ENCODE results near the gene POLR1B. TPM values are rescaled to one million over a fixed set of nuclear protein-coding genes. Genes with fewer than 3 reads are reported as not detected.

POLR1B gene
- total and polyA plus RNA-seq, 2 of the 13 experiments (the other 11 are each of a cell fraction or from before 2014, with no cell fraction given): 18.3 to 46.0 TPM

DNA sequence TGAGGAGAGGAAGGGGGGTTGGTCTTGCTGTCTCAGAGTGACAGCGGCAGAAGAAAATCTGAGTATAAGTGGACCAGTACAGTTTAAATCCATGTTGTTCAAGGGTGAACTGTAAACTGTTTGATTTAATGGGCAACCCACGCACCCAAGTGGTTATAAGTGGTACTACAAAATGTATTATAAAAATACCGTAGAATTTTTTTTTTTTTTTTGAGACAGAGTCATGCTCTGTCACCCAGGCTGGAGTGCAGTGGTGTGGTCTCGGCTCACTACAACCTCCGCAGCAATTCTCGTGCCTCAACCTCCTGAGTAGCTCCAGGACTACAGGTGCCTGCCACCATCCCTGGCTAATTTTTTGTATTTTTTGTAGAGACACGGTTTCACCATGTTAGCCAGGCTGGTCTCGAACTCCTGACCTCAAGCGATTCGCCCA lies 40.1 kb downstream of the POLR1B start (continued):
- TF ChIP-seq SMC3 (IDR thresholded peaks at IDR 0.05; ENCODE audit: low read length): peak; percentile 35; the same call in 1 of the 2 replicates
- TF ChIP-seq ZNF12 (CRISPR knock-in tag; IDR thresholded peaks at IDR 0.05): no peak
- no peak for TF ChIP-seq SCMH1 (CRISPR knock-in tag; IDR thresholded peaks at IDR 0.05; ENCODE audit: borderline replicate concordance)
- TF ChIP-seq, protein P1, sequence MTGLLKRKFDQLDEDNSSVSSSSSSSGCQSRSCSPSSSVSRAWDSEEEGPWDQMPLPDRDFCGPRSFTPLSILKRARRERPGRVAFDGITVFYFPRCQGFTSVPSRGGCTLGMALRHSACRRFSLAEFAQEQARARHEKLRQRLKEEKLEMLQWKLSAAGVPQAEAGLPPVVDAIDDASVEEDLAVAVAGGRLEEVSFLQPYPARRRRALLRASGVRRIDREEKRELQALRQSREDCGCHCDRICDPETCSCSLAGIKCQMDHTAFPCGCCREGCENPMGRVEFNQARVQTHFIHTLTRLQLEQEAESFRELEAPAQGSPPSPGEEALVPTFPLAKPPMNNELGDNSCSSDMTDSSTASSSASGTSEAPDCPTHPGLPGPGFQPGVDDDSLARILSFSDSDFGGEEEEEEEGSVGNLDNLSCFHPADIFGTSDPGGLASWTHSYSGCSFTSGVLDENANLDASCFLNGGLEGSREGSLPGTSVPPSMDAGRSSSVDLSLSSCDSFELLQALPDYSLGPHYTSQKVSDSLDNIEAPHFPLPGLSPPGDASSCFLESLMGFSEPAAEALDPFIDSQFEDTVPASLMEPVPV (CRISPR knock-in tag; IDR thresholded peaks at IDR 0.05): no peak
- TF ChIP-seq, protein P2, sequence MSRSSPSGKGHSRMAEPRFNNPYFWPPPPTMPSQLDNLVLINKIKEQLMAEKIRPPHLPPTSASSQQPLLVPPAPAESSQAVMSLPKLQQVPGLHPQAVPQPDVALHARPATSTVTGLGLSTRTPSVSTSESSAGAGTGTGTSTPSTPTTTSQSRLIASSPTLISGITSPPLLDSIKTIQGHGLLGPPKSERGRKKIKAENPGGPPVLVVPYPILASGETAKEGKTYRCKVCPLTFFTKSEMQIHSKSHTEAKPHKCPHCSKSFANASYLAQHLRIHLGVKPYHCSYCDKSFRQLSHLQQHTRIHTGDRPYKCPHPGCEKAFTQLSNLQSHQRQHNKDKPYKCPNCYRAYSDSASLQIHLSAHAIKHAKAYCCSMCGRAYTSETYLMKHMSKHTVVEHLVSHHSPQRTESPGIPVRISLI (CRISPR knock-in tag; IDR thresholded peaks at IDR 0.05; ENCODE audit: borderline replicate concordance): peak; percentile 78; the same call in 1 of the 2 replicates
- TF ChIP-seq, protein P3, sequence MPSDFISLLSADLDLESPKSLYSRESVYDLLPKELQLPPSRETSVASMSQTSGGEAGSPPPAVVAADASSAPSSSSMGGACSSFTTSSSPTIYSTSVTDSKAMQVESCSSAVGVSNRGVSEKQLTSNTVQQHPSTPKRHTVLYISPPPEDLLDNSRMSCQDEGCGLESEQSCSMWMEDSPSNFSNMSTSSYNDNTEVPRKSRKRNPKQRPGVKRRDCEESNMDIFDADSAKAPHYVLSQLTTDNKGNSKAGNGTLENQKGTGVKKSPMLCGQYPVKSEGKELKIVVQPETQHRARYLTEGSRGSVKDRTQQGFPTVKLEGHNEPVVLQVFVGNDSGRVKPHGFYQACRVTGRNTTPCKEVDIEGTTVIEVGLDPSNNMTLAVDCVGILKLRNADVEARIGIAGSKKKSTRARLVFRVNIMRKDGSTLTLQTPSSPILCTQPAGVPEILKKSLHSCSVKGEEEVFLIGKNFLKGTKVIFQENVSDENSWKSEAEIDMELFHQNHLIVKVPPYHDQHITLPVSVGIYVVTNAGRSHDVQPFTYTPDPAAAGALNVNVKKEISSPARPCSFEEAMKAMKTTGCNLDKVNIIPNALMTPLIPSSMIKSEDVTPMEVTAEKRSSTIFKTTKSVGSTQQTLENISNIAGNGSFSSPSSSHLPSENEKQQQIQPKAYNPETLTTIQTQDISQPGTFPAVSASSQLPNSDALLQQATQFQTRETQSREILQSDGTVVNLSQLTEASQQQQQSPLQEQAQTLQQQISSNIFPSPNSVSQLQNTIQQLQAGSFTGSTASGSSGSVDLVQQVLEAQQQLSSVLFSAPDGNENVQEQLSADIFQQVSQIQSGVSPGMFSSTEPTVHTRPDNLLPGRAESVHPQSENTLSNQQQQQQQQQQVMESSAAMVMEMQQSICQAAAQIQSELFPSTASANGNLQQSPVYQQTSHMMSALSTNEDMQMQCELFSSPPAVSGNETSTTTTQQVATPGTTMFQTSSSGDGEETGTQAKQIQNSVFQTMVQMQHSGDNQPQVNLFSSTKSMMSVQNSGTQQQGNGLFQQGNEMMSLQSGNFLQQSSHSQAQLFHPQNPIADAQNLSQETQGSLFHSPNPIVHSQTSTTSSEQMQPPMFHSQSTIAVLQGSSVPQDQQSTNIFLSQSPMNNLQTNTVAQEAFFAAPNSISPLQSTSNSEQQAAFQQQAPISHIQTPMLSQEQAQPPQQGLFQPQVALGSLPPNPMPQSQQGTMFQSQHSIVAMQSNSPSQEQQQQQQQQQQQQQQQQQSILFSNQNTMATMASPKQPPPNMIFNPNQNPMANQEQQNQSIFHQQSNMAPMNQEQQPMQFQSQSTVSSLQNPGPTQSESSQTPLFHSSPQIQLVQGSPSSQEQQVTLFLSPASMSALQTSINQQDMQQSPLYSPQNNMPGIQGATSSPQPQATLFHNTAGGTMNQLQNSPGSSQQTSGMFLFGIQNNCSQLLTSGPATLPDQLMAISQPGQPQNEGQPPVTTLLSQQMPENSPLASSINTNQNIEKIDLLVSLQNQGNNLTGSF (CRISPR knock-in tag; IDR thresholded peaks at IDR 0.05): no peak
- no peak for TF ChIP-seq ADNP (CRISPR knock-in tag; IDR thresholded peaks at IDR 0.05)
- TF ChIP-seq HNRNPLL (IDR thresholded peaks at IDR 0.05; ENCODE audit: low read depth, low read length, poor library complexity, severe bottlenecking): no peak
- TF ChIP-seq ZNF296 (CRISPR knock-in tag; conservative IDR thresholded peaks at IDR 0.05): 0 out of 2 replicates have a peak, but pooled peaks have one; percentile 25
- no peak for TF ChIP-seq ARHGAP35 (CRISPR knock-in tag; IDR thresholded peaks at IDR 0.05; ENCODE audit: borderline replicate concordance)
- 0 out of 2 replicates have a peak, but pooled peaks have one; percentile 8 for TF ChIP-seq SMAD3 (CRISPR knock-in tag; IDR thresholded peaks at IDR 0.05)
- TF ChIP-seq ZNF549 (CRISPR knock-in tag; IDR thresholded peaks at IDR 0.05): no peak
- no peak for TF ChIP-seq ZNF570 (CRISPR knock-in tag; IDR thresholded peaks at IDR 0.05; ENCODE audit: borderline replicate concordance)
- TF ChIP-seq CEBPB (IDR thresholded peaks at IDR 0.05; ENCODE audit: borderline replicate concordance, low read depth, low read length): no peak
- TF ChIP-seq GABPA (IDR thresholded peaks at IDR 0.05; ENCODE audit: low read depth, low read length): no peak
- peak; percentile 38; the same call in 1 of the 2 replicates for TF ChIP-seq GABPA (CRISPR knock-in tag; IDR thresholded peaks at IDR 0.05; ENCODE audit: low read depth)
- no peak for TF ChIP-seq GATAD2A (CRISPR knock-in tag; IDR thresholded peaks at IDR 0.05)
- TF ChIP-seq ZNF552 (CRISPR knock-in tag; IDR thresholded peaks at IDR 0.05; ENCODE audit: borderline replicate concordance): no peak
- no peak for TF ChIP-seq PRPF4 (IDR thresholded peaks at IDR 0.05; ENCODE audit: low read depth, low read length, poor library complexity, severe bottlenecking)
- no peak for TF ChIP-seq ZNF761 (CRISPR knock-in tag; conservative IDR thresholded peaks at IDR 0.05)
- TF ChIP-seq ZNF784 (CRISPR knock-in tag; IDR thresholded peaks at IDR 0.05; ENCODE audit: borderline replicate concordance): no peak
- no peak for TF ChIP-seq HOXA9 (CRISPR knock-in tag; IDR thresholded peaks at IDR 0.05; ENCODE audit: borderline replicate concordance)
- TF ChIP-seq TEAD3 (CRISPR knock-in tag; optimal IDR thresholded peaks at IDR 0.05; ENCODE audit: borderline replicate concordance): peak; percentile 7

Data from HepG2 (cell line).